Jurkat, Clone E6-1 (cell line): ENCODE data around the gene SLC9C2.
"Not testable (repeated sequence)": the region's sequence is repeated elsewhere in the genome, so short reads cannot be mapped to it uniquely, and the experiment has no call there.

Experiments used
- DNase-seq: peaks from one replicate; pipeline ENCODE4 v3.0.0-alpha.2; 2011; ENCODE audit warnings: low read depth, low spot score
- H3K4me3 ChIP-seq: 2 replicates; pipeline ENCODE4 v1.5.1; 2011; ENCODE audit warnings: mild to moderate bottlenecking, low read length, control low read depth, moderate library complexity

Gene SLC9C2

DNA sequence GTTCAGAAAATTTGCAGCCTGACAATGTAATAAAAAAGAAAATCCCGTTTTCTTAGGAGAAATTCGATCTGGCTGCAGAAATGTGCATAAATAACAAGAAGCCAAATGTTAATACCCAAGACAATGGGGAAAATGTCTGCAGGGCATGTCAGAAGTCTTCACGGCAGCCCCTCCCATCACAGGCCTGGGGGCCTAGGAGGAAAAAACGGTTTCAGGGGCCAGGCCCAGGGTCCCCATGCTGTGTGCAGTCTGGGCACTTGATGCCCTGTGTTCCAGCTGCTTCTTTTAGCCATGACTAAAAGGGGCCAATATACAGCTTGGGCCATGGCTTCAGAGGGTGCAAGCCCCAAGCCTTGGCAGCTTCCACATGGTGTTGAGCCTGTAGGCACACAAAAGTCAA, 132.3 kb downstream of the SLC9C2 start:
- no peak overlapping the region for H3K4me3 ChIP-seq
- no peak for DNase-seq

DNA sequence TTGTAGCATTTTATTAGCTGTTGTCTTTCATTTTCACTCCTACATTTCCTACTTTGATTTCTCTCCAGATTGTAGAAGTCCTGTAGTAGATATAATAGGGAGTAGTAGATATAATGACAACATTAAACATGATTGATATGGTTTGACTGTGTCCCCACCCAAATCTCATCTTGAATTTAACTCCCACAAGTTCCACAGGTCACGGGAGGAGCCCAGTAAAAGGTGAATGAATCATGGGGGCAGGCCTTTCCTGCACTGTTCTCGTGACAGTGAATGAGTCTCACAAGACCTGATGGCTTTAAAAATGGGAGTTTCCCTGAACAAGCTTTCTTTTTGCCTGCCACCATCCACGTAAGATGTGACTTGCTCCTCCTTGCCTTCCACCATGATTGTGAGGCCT, 133.2 kb downstream of the SLC9C2 start:
- H3K4me3 ChIP-seq, result no peak overlapping the region
- no peak for DNase-seq

DNA sequence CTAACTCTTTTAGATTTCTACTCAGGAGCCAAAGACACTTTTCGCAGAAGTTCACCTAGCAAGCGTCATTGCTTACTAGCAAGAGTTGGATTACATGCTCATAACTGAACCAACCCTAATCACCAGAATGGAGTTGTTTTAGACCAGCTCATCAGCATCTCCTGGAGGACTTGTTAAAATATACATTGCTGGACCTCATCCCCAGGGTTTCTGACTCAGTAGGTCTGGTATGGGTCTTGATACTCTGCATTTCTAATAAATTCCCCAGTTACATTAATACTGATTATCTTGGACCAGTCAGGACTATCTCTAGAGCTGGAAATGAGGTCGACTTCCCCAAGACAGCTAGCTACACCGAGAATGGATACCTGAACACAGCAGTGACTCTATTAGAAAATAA, 135.4 kb downstream of the SLC9C2 start:
- DNase-seq, result no peak
- H3K4me3 ChIP-seq, result no peak overlapping the region

DNA sequence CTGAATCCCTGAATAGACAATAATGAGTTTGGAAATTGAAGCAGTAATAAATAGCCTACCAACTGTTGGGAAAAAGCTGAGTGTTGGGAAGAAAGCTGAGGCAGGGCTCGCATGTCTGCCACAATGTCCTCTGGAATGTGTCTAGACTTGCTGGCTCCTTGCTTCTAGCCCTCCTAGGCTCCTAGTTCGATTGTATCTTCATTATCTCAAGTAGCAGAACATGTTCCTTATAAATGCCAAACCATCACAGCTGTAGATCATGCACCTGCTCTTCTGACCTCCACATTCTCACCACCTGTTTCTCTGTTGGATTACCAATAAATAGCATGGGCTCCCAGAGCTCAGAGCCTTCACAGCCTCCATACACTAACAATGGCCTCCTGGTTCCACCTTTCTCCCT, 138.7 kb downstream of the SLC9C2 start:
- DNase-seq, result not testable (repeated sequence)

DNA sequence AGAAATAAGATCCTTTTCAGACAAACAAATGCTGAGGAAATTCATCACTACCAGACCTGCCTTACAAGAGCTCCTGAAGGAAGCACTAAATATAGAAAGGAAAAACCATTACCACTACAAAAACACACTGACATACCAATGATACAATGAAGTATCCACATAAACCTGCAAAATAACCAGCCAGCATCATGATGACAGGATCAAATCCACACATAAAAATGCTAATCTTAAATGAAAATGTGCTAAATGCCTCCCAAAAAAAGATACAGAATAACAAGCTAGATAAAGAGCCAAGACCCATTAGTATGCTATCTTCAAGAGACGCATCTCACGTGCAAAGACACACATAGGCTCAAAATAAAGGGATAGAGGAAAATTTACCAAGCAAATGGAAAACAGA, 140.2 kb downstream of the SLC9C2 start:
- H3K4me3 ChIP-seq, DNase-seq: not testable (repeated sequence)

More for the DNA sequence above, 138.7 kb downstream of the SLC9C2 start:
- not testable (repeated sequence) for H3K4me3 ChIP-seq

DNA sequence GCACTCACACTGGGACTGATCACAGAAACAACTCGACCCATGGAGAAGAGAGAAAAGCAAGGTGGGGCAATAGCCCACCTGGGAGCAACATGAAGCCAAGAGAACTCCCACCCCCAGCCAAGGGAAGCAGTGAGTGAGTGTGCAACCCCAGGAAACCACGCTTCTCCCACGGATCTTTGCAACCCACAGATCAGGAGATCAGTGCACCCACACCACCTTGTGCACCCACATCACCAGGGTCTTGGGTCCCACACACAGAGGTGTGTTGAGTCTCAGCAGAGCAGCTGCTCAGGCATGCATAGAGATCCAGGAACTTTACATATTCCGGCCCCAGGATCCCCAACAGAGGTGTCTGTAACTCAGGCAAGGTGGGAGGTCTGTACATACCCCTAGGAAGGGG, 143.0 kb downstream of the SLC9C2 start:
- no peak overlapping the region for H3K4me3 ChIP-seq
- DNase-seq, result peak; percentile 28

DNA sequence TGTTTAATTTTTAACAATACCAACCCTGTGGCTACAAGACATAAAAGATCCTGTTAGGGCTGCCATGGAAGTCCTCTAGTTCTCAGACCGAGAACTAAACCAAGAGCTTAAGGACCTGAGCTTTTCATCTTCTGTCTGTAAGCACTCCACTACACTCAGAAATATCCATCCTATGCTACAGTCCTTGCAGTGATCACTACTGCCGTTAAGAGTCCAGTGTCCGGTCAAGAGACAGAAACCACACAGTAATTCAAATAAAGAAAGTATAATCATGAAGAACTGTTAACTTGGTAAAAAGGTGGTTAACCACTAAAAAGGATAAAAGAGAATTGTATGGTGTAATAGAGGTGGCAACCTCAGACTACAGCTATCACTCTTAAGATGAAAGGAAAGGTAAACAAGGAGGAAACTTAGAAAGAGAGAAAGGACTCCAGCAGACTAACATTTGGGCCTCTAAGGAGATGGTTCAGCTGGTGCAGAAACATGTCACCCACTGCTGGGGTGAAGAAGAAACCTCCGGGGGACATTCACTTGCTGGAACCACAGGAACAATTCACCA, 147.8 kb downstream of the SLC9C2 start:
- peak; percentile 28 for DNase-seq
- H3K4me3 ChIP-seq, result no peak overlapping the region

DNA sequence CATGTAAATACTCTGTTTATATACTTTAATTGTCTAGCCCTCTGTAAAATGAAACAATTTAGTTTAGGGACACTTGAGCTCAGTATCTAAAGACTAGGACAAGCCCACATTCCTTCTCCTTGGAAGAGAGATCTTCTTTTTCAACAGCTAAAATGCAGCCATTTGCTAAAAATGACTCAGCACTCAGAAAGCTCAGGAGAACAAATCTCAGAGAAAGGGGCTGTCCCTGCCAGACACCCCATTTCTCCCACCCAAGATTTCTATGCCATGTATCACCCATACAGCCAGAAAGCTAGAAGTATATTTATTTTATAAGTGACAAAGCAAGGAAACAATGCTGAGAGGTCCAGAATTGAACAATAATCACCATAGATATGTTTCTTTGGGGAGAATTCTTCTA, 148.9 kb downstream of the SLC9C2 start:
- no peak overlapping the region for H3K4me3 ChIP-seq
- no peak for DNase-seq

DNA sequence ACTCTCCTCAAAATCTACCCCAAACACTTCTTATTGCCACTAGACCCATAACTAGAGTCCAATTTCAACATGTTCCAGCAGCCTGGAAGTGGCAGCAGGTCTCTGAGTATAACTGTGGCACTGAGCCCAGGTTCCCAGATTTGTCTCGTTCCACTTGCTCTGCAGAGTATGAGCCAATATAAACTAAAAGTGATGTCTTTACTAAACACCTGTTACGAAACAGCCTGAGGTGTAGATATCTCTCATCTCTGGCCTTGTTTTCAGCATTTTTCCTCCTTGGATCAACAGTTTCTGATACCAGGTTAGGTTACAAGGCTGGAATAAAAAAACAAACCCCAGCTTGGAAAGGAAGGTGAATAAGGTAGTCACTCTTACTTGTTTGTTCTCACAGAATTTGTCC, 150.9 kb downstream of the SLC9C2 start:
- H3K4me3 ChIP-seq, result no peak overlapping the region
- DNase-seq, result no peak
